ENCODE measurements around the gene ARL6IP5. TPM values are rescaled to one million over a fixed set of nuclear protein-coding genes. Genes with fewer than 3 reads are reported as not detected.

ARL6IP5 gene
- total and polyA plus RNA-seq, 2 of the 13 experiments (the other 11 are each of a cell fraction or from before 2014, with no cell fraction given) = 23.7 to 29.6 TPM

DNA sequence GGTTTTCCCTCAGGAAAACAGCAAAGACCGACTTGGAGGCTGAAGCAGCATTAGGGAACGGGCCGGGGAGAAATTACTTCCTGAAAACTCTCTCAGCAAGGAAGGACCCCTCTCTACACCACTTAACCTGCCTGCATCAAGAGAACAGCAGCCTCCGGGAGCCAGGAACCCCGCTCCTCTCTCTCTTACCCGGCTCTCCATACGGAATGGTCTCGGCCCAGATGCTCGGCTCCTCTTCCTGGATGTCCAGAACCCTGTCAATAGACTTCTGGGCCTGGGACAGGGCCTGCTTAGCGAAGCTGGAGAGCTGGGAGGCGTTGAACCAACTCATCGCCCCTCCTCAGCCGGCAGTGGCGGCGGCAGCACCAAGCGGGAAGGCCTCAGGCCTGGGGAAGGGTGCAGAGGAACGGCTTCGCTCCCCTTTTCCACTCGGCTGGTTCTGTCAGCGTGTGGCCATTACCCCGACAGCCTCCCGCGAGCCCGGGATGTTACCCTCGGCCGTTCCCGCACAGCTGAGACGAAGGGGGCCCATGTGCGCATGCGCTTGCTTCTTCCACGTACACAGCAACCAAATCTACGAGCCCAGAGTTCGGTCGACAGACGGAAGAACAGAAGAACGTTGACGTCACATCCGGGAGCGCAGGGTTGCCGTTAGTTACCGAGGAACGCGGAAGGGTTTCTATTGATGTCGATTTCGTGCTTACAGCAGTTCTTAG lies 32.8 kb upstream of the ARL6IP5 start, which contains the start of gene TMF1 (continued):
- TF ChIP-seq PAX8 (CRISPR knock-in tag; IDR thresholded peaks at IDR 0.05; ENCODE audit: borderline replicate concordance) (no peak), ASH2L (IDR thresholded peaks at IDR 0.05; ENCODE audit: insufficient read length, low read depth, low read length) (peak; percentile 80), MAFF (IDR thresholded peaks at IDR 0.05; ENCODE audit: low read depth, low read length) (peak; percentile 36; the same call in 1 of the 2 replicates), KDM6A (CRISPR knock-in tag; IDR thresholded peaks at IDR 0.05; ENCODE audit: low read depth) (no peak), IRX3 (CRISPR knock-in tag; IDR thresholded peaks at IDR 0.05; ENCODE audit: borderline replicate concordance, low read depth) (no peak), AGO2 (optimal IDR thresholded peaks at IDR 0.05; ENCODE audit: low read depth, low read length) (peak; percentile 77), THAP8 (CRISPR knock-in tag; IDR thresholded peaks at IDR 0.05; ENCODE audit: borderline replicate concordance) (0 out of 2 replicates have a peak, but pooled peaks have one; percentile 18), ZNF746 (CRISPR knock-in tag; IDR thresholded peaks at IDR 0.05) (no peak), PPARG (CRISPR knock-in tag; conservative IDR thresholded peaks at IDR 0.05) (no peak), STAG1 (CRISPR knock-in tag; IDR thresholded peaks at IDR 0.05) (no peak), SOX6 (IDR thresholded peaks at IDR 0.05) (no peak), SOX6 (CRISPR knock-in tag; IDR thresholded peaks at IDR 0.05) (peak; percentile 32; the same call in 1 of the 2 replicates), MEIS2 (CRISPR knock-in tag; IDR thresholded peaks at IDR 0.05) (no peak), SP4 (CRISPR knock-in tag; IDR thresholded peaks at IDR 0.05) (no peak), PHF21A (CRISPR knock-in tag; IDR thresholded peaks at IDR 0.05) (no peak), ZNF768 (CRISPR knock-in tag; IDR thresholded peaks at IDR 0.05) (peak; percentile 65; the same call in 1 of the 2 replicates), POLR2AphosphoS5 (IDR thresholded peaks at IDR 0.05; ENCODE audit: low read depth, low read length) (peak; percentile 80; the same call in 1 of the 2 replicates), ZNF557 (CRISPR knock-in tag; IDR thresholded peaks at IDR 0.05) (0 out of 2 replicates have a peak, but pooled peaks have one; percentile 50), PRPF4 (IDR thresholded peaks at IDR 0.05; ENCODE audit: low read depth, low read length, poor library complexity, severe bottlenecking) (no peak), HMGA1 (CRISPR knock-in tag; conservative IDR thresholded peaks at IDR 0.05) (no peak), HCFC1 (IDR thresholded peaks at IDR 0.05; ENCODE audit: low read depth, low read length) (peak; percentile 50; the same call in 1 of the 2 replicates), ZBTB2 (CRISPR knock-in tag; IDR thresholded peaks at IDR 0.05; ENCODE audit: low read depth) (no peak), ZNF251 (CRISPR knock-in tag; IDR thresholded peaks at IDR 0.05) (no peak)
- TF ChIP-seq, protein P1, sequence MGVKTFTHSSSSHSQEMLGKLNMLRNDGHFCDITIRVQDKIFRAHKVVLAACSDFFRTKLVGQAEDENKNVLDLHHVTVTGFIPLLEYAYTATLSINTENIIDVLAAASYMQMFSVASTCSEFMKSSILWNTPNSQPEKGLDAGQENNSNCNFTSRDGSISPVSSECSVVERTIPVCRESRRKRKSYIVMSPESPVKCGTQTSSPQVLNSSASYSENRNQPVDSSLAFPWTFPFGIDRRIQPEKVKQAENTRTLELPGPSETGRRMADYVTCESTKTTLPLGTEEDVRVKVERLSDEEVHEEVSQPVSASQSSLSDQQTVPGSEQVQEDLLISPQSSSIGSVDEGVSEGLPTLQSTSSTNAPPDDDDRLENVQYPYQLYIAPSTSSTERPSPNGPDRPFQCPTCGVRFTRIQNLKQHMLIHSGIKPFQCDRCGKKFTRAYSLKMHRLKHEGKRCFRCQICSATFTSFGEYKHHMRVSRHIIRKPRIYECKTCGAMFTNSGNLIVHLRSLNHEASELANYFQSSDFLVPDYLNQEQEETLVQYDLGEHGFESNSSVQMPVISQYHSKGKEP (CRISPR knock-in tag; IDR thresholded peaks at IDR 0.05) = 0 out of 2 replicates have a peak, but pooled peaks have one; percentile 63
- TF ChIP-seq, protein P2, sequence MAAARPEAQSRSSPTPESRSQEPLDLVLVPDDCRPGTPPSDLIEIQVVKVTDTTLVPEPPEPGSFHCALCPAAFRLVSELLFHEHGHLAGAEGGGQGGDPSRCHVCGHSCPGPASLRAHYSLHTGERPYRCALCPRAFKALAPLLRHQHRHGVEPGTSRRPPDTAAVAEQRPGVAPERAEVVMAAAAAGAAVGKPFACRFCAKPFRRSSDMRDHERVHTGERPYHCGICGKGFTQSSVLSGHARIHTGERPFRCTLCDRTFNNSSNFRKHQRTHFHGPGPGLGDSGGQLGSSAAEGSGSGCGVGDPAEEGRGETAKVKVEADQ (CRISPR knock-in tag; IDR thresholded peaks at IDR 0.05; ENCODE audit: borderline replicate concordance) = no peak
- TF ChIP-seq, protein P3, sequence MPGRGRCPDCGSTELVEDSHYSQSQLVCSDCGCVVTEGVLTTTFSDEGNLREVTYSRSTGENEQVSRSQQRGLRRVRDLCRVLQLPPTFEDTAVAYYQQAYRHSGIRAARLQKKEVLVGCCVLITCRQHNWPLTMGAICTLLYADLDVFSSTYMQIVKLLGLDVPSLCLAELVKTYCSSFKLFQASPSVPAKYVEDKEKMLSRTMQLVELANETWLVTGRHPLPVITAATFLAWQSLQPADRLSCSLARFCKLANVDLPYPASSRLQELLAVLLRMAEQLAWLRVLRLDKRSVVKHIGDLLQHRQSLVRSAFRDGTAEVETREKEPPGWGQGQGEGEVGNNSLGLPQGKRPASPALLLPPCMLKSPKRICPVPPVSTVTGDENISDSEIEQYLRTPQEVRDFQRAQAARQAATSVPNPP (CRISPR knock-in tag; IDR thresholded peaks at IDR 0.05) = 0 out of 2 replicates have a peak, but pooled peaks have one; percentile 33

Measured in HepG2 (cell line).